Spleen (tissue), 11 donors: ENCODE results near the gene FGGY. TPM values are rescaled to one million over a fixed set of nuclear protein-coding genes. Genes with fewer than 3 reads are reported as not detected.
A peak's percentile ranks its signal among the peaks of the same experiment; 100 is the strongest.

Experiments used
- DNase-seq: peaks from one replicate; pipeline ENCODE4 v3.0.0-alpha.2; 2020
- H3K27ac ChIP-seq, 8 donors: fragments of 200-600 bp; sonication (generic) in 7 of 8; 1 replicate in 4 of 8; 2 replicates in 4 of 8; pipeline versions ENCODE4 v1.5.0 to v1.8.0; 2016 to 2021; ENCODE audit warnings: inconsistent platforms in 4 of 8, mild to moderate bottlenecking in 4 of 8, moderate library complexity in 1 of 8
- H3K27me3 ChIP-seq, 7 donors: fragments of 200-600 bp; sonication (generic) in 6 of 7; replicated peaks in 1 of 7; 1 replicate in 4 of 7; 2 replicates in 3 of 7; pipeline versions ENCODE4 v1.5.0 to v1.8.0; 2016 to 2021; ENCODE audit warnings: inconsistent platforms in 3 of 7, mild to moderate bottlenecking in 1 of 7
- H3K36me3 ChIP-seq, 6 donors: fragments of 200-600 bp; sonication (generic) in 5 of 6; 1 replicate in 4 of 6; 2 replicates in 2 of 6; pipeline versions ENCODE4 v1.5.0 to v1.8.0; 2016 to 2021; ENCODE audit warnings: inconsistent platforms in 2 of 6
- H3K4me1 ChIP-seq, 6 donors: fragments of 200-600 bp; sonication (generic) in 5 of 6; 1 replicate in 3 of 6; 2 replicates in 3 of 6; pipeline versions ENCODE4 v1.5.0 to v1.8.0; 2016 to 2021; ENCODE audit warnings: inconsistent platforms in 3 of 6
- H3K4me3 ChIP-seq, 8 donors: fragments of 200-600 bp; sonication (generic) in 7 of 8; 1 replicate in 4 of 8; 2 replicates in 4 of 8; pipeline versions ENCODE4 v1.5.0 to v1.8.0; 2016 to 2021; ENCODE audit warnings: inconsistent platforms in 4 of 8, mild to moderate bottlenecking in 4 of 8, moderate library complexity in 2 of 8
- H3K9me3 ChIP-seq, 8 donors: fragments of 200-600 bp; sonication (generic) in 7 of 8; 1 replicate in 4 of 8; 2 replicates in 4 of 8; pipeline versions ENCODE4 v1.5.0 to v1.8.0; 2016 to 2021; ENCODE audit warnings: inconsistent platforms in 4 of 8
- CTCF ChIP-seq, 11 experiments: fragments of 200-600 bp in 7 of 11; fragments of 450-650 bp in 4 of 11; sonication (generic) in 4 of 11; IDR thresholded peaks in 8 of 11; conservative IDR thresholded peaks in 3 of 11; 1 replicate in 7 of 11; 2 replicates in 4 of 11; pipeline versions ENCODE4 v1.4.0 to v1.8.0; 2016 to 2021; ENCODE audit warnings: antibody characterized with exemption in 11 of 11, inconsistent platforms in 4 of 11, mild to moderate bottlenecking in 1 of 11
- POLR2A ChIP-seq, 3 donors: fragments of 450-650 bp; IDR thresholded peaks; one replicate each; pipeline ENCODE4 v1.5.1; 2017; ENCODE audit warnings: antibody characterized with exemption in 3 of 3, mild to moderate bottlenecking in 1 of 3
- POLR2AphosphoS5 ChIP-seq, 3 donors: sonication (generic); formaldehyde crosslinking; IDR thresholded peaks; one replicate each; pipeline ENCODE4 v1.5.1; 2017; ENCODE audit warnings: antibody characterized with exemption in 3 of 3
- WGBS, 5 donors: extraction: QIAGEN DNeasy Blood & Tissue Kit in 3 of 5; methylation state at CpG; one replicate each; pipeline versions ENCODE4 v1.1.5 to v1.1.7; 2013 to 2018; 5-methylcytosine and 5-hydroxymethylcytosine counted together
- intact Hi-C: fragments of 100-400 bp; cut with DNase I; formaldehyde crosslinking; loops from one replicate; pipeline ENCODE4 v1.15.0; 2023; ENCODE audit warnings: low total_unique reads
- polyA plus RNA-seq, 3 donors: library from polyadenylated mRNA; stranded (reverse); fragments of 200-250 nt; gene quantifications; one replicate each; pipeline ENCODE4 v1.2.1, GENCODE V29; 2013
- total RNA-seq, 7 donors: library from RNA; depleted of rRNA in 3 of 7; stranded (reverse); fragments of >200 nt in 3 of 7; fragmentation: NEBNext Ultra II Directional in 4 of 7; extraction: Animal tissue kit (Norgen Biotek cat#: 25700) in 4 of 7; gene quantifications; one replicate each; pipeline versions ENCODE4 v1.1.0 to v1.2.1, GENCODE V29; 2016 to 2021
- donor health status: healthy with polysubstance abuse.
- donor health status: DM: no; HTN: no; CAD: no; lungs with moderate emphysema.
- donor health status: DM: no; HTN: no; CAD: no.
- donor health status: Bipolar disorder and iron deficiency.
- donor health status: healthy.
- donor health status: DM: no; HTN: no; CAD: no.
- donor health status: DM: yes; HTN: yes; CAD: no.

FGGY gene
- total and polyA plus RNA-seq, 10 donors = 1.7 to 27.8 (median 13.2) TPM

DNA sequence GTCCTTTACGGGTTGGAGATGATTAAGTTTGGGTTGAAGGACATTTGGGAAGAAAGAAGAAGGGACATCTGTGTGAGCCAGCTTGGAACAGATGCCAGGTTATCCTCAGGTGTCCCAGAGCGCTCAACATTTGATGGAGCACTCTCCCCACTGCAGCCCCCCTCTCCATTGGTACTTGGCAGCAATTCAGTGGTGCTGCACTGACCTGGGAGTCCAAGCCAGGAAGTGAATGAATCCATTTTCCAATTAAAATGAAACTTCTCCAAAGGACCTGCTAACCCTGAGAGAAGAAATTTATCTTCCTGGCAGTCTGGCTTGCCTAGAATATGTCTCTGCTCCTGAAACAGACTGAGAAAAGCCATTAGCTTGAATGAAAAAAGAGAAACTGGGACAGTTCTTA lies 67.1 kb downstream of the FGGY start:
- Histone ChIP-seq H3K4me3 (no peak overlapping the region), H3K27ac (no peak overlapping the region), H3K27me3 (no peaks in the 10 kb centered on the region), H3K4me1 (peaks cover 0 to 11% (median 3%) of the 10 kb centered on the region in 6 donors), H3K36me3 (no peaks in the 10 kb centered on the region), H3K9me3 (no peaks in the 10 kb centered on the region)
- intact Hi-C loops = no loop called here
- TF ChIP-seq POLR2A (IDR thresholded peaks at IDR 0.05) = no peak
- TF ChIP-seq POLR2AphosphoS5 (IDR thresholded peaks at IDR 0.05) = no peak
- no peak for TF ChIP-seq CTCF (IDR thresholded peaks at IDR 0.05 in 8 of 11, conservative IDR thresholded peaks at IDR 0.05 in 3 of 11)
- no peak for DNase-seq
- WGBS, 5 donors = 88 to 100% (median 94%) methylated on average over 2 of the region's 2 CpGs

DNA sequence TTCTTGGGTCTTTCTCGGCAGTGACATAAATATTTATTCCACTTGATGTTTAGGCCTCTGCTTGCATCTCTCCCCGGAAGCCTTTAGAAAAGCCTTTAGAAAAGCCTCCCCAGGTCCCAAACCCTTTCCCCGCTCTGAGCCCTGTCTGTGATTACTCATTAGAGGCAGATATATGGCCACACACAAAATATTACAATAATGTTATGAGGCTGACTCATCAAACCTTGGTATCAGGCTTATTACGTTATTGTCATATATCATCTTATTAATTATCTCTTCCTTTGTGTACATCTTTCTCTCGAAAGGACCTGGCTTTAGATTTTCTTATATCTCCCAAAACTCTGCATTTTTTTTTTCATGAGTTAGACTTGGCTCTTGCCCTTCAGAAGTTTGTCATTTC lies 69.5 kb downstream of the FGGY start:
- no peak for TF ChIP-seq CTCF (IDR thresholded peaks at IDR 0.05 in 8 of 11, conservative IDR thresholded peaks at IDR 0.05 in 3 of 11)
- Histone ChIP-seq H3K4me1 (peaks cover 0 to 11% (median 3%) of the 10 kb centered on the region in 6 donors), H3K4me3 (no peak overlapping the region), H3K36me3 (no peaks in the 10 kb centered on the region), H3K27ac (peak overlapping the region in 4 of 8 donors; percentile 49 to 75 (median 60)), H3K9me3 (no peaks in the 10 kb centered on the region), H3K27me3 (no peaks in the 10 kb centered on the region)
- 89 to 98% (median 95%) methylated on average over 5 of the region's 5 CpGs for WGBS, 5 donors
- DNase-seq = no peak
- intact Hi-C loops = no loop called here

DNA sequence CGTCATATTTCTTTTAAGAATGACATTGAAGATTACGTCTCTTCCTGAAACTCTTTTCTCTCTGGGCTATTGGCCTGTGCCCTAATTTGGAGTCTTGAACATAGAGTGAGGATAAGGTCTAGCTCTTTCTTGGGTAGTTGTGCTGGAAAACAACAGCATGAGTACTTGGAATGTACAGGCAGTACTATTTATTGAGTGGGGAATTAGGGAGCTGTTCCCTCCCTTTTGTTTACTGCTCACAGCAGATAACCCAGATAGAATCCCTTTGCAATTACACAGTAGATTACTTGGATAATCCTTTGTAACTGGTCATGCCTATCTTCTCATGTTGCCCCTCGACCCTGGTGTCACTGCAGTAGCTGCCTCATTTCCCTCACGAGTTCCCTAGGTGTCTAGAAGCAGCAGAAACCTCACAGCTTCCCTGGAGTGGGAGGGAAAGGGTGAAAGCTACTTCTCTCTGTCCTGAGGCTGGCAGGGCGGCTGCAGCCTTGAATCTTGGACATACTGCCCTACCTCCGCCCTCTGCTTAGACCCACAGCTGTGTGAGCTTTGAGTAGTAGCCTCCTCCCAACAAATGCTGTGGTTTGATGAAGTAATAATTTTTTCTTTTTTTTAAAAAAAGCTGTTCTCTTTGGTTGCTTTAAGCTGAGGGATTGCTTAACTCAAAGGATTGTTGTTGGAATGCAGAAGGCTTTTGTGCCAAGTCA lies 70.6 kb downstream of the FGGY start:
- 46 to 70% (median 49%) methylated on average over 6 of the region's 6 CpGs for WGBS, 5 donors
- Histone ChIP-seq H3K36me3 (no peaks in the 10 kb centered on the region), H3K27me3 (no peaks in the 10 kb centered on the region), H3K4me3 (no peak overlapping the region), H3K27ac (peak overlapping the region in 7 of 8 donors; percentile 21 to 75 (median 56)), H3K9me3 (no peaks in the 10 kb centered on the region), H3K4me1 (peaks cover 0 to 11% (median 3%) of the 10 kb centered on the region in 6 donors)
- intact Hi-C loops = no loop called here
- peak in 1 of 3 donors; percentile 43 for TF ChIP-seq POLR2AphosphoS5 (IDR thresholded peaks at IDR 0.05)
- no peak for TF ChIP-seq POLR2A (IDR thresholded peaks at IDR 0.05)
- DNase-seq = no peak

DNA sequence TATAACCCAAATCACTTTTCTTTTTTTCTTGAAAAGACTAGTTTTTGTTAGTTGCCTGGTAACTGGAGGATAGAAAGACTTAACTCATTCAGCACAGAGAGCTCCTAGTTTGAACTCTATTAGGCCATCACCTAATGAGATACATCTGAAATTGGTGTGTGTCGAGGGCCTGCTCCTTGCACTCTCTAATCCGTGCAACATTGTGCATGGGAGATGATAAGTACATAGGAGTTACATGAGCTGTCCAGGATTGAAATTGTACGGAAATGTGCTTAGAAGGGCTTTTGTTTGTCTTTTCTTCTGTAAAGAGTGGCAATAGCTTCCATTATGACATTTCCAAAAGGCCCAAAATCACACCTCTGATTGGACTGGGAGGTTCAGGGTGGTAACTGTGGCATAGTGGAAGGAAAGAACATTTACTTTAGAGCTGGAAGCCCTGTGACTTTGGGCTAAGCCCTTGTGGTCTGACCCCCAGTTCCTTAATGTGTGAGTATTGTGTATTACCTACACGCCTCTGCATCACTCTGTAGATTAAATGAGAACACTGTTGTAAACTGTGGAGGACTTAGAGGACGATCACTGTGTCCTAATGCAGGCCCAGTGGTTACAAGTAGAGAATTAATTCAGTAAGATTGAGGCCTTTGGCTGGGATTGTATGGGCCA lies 71.2 kb downstream of the FGGY start:
- DNase-seq = no peak
- peaks cover 0 to 11% (median 3%) of the 10 kb centered on the region in 6 donors for H3K4me1 ChIP-seq
- intact Hi-C loops = no loop called here
- H3K4me3 ChIP-seq = no peak overlapping the region
- H3K9me3 ChIP-seq = no peaks in the 10 kb centered on the region
- H3K27ac ChIP-seq = peak overlapping the region in 7 of 8 donors; percentile 15 to 75 (median 49)
- H3K36me3 ChIP-seq = no peaks in the 10 kb centered on the region
- no peak for TF ChIP-seq POLR2AphosphoS5 (IDR thresholded peaks at IDR 0.05)
- no peak for TF ChIP-seq POLR2A (IDR thresholded peaks at IDR 0.05)
- no peak for TF ChIP-seq CTCF (IDR thresholded peaks at IDR 0.05 in 8 of 11, conservative IDR thresholded peaks at IDR 0.05 in 3 of 11)
- 77 to 89% (median 83%) methylated on average over 5 of the region's 5 CpGs for WGBS, 5 donors
- H3K27me3 ChIP-seq = no peaks in the 10 kb centered on the region
